IPS DF 6.9 (cell line): Measurements from ENCODE around the gene CDH11.

Experiments used
- DNase-seq: peaks from one replicate; pipeline ENCODE4 v3.0.0-alpha.2; 2013; ENCODE audit warnings: low read depth, low spot score
- H3K27ac ChIP-seq: one replicate; pipeline ENCODE4 v1.5.1; 2013; ENCODE audit warnings: low read length, control low read depth
- H3K27me3 ChIP-seq: 2 replicates; pipeline ENCODE4 v1.6.1; 2013; ENCODE audit warnings: mild to moderate bottlenecking, low read length; ENCODE audit not compliant: control insufficient read depth, insufficient read depth
- H3K36me3 ChIP-seq: 2 replicates; pipeline ENCODE4 v1.6.1; 2013; ENCODE audit warnings: low read length; ENCODE audit not compliant: control insufficient read depth, insufficient read depth
- H3K4me1 ChIP-seq: 2 replicates; pipeline ENCODE4 v1.6.1; 2013; ENCODE audit warnings: low read length; ENCODE audit not compliant: control insufficient read depth, insufficient read depth
- H3K4me3 ChIP-seq: 2 replicates; pipeline ENCODE4 v1.5.1; 2013; ENCODE audit warnings: mild to moderate bottlenecking, low read length
- H3K9me3 ChIP-seq: 2 replicates; pipeline ENCODE4 v1.6.1; 2013; ENCODE audit warnings: low read length, inconsistent platforms; ENCODE audit not compliant: control insufficient read depth, insufficient read depth
- WGBS: extraction: QIAGEN DNeasy Blood & Tissue Kit; methylation state at CpG from one replicate; pipeline ENCODE4 v1.1.7; 2013; ENCODE audit warnings: mixed read lengths, missing lambda C conversion rate; ENCODE audit not compliant: insufficient read length, insufficient coverage; 5-methylcytosine and 5-hydroxymethylcytosine counted together

Gene CDH11

GRCh38 chr16:65124596-65124995 is 2.7 kb upstream of the CDH11 start:
- H3K4me3 ChIP-seq, result no peak overlapping the region
- H3K27me3 ChIP-seq, result peaks cover 40% of the 10 kb centered on the region
- H3K9me3 ChIP-seq, result no peaks in the 10 kb centered on the region
- no peaks in the 10 kb centered on the region for H3K4me1 ChIP-seq
- no peaks in the 10 kb centered on the region for H3K36me3 ChIP-seq
- no CpG with 5 or more reads among the region's 2 CpGs for WGBS
- H3K27ac ChIP-seq, result no peak overlapping the region
- DNase-seq, result no peak

- Histone ChIP-seq H3K27me3 (peaks cover 40% of the 10 kb centered on the region), H3K9me3 (no peaks in the 10 kb centered on the region), H3K4me3 (no peak overlapping the region), H3K36me3 (no peaks in the 10 kb centered on the region), H3K4me1 (no peaks in the 10 kb centered on the region), H3K27ac (no peak overlapping the region)
- no peak for DNase-seq
- WGBS, result no CpG with 5 or more reads among the region's 7 CpGs
Observed at GRCh38 chr16:65124212-65124548, 2.3 kb upstream of the CDH11 start.

GRCh38 chr16:65123396-65124211 is 1.7 kb upstream of the CDH11 start:
- no peaks in the 10 kb centered on the region for H3K9me3 ChIP-seq
- DNase-seq, result no peak
- H3K4me3 ChIP-seq, result peak overlapping the region; percentile 49
- H3K27me3 ChIP-seq, result peaks cover 41% of the 10 kb centered on the region
- no peaks in the 10 kb centered on the region for H3K4me1 ChIP-seq
- H3K27ac ChIP-seq, result no peak overlapping the region
- WGBS, result no CpG with 5 or more reads among the region's 51 CpGs
- no peaks in the 10 kb centered on the region for H3K36me3 ChIP-seq

GRCh38 chr16:65122724-65123395 is 997 bp upstream of the CDH11 start:
- Histone ChIP-seq H3K27ac (no peak overlapping the region), H3K4me1 (no peaks in the 10 kb centered on the region), H3K9me3 (no peaks in the 10 kb centered on the region), H3K4me3 (peak overlapping the region; percentile 49; the same call in 1 of the 2 replicates), H3K36me3 (no peaks in the 10 kb centered on the region), H3K27me3 (peaks cover 41% of the 10 kb centered on the region)
- no peak for DNase-seq
- WGBS, result no CpG with 5 or more reads among the region's 48 CpGs

GRCh38 chr16:65120831-65121721 is 787 bp downstream of the CDH11 start:
- H3K4me3 ChIP-seq, result peak overlapping the region; percentile 49; the same call in 1 of the 2 replicates
- DNase-seq, result no peak

GRCh38 chr16:65120461-65120830 is 1.4 kb downstream of the CDH11 start:
- no peaks in the 10 kb centered on the region for H3K36me3 ChIP-seq
- no CpG with 5 or more reads among the region's 18 CpGs for WGBS
- peak overlapping the region; percentile 49; the same call in 1 of the 2 replicates for H3K4me3 ChIP-seq
- peaks cover 41% of the 10 kb centered on the region for H3K27me3 ChIP-seq
- no peaks in the 10 kb centered on the region for H3K4me1 ChIP-seq
- no peak for DNase-seq
- H3K27ac ChIP-seq, result no peak overlapping the region
- no peaks in the 10 kb centered on the region for H3K9me3 ChIP-seq

More at GRCh38 chr16:65120831-65121721, 787 bp downstream of the CDH11 start:
- Histone ChIP-seq H3K36me3 (no peaks in the 10 kb centered on the region), H3K27me3 (peaks cover 41% of the 10 kb centered on the region), H3K27ac (no peak overlapping the region), H3K4me1 (no peaks in the 10 kb centered on the region), H3K9me3 (no peaks in the 10 kb centered on the region)
- WGBS, result no CpG with 5 or more reads among the region's 68 CpGs

- no peak overlapping the region for H3K27ac ChIP-seq
- peaks cover 41% of the 10 kb centered on the region for H3K27me3 ChIP-seq
- H3K9me3 ChIP-seq, result no peaks in the 10 kb centered on the region
- no CpG with 5 or more reads among the region's 11 CpGs for WGBS
- H3K36me3 ChIP-seq, result no peaks in the 10 kb centered on the region
- DNase-seq, result no peak
- H3K4me1 ChIP-seq, result no peaks in the 10 kb centered on the region
- no peak overlapping the region; the same call in 1 of the 2 replicates for H3K4me3 ChIP-seq
Observed at GRCh38 chr16:65119901-65120401, 1.9 kb downstream of the CDH11 start.

- Histone ChIP-seq H3K4me3 (no peak overlapping the region), H3K27me3 (peaks cover 39% of the 10 kb centered on the region), H3K36me3 (no peaks in the 10 kb centered on the region), H3K4me1 (no peaks in the 10 kb centered on the region), H3K9me3 (no peaks in the 10 kb centered on the region), H3K27ac (no peak overlapping the region)
- no peak for DNase-seq
- WGBS, result no CpG with 5 or more reads among the region's 2 CpGs
Observed at GRCh38 chr16:65119435-65119834, 2.4 kb downstream of the CDH11 start.

- Histone ChIP-seq H3K4me3 (no peak overlapping the region), H3K36me3 (no peaks in the 10 kb centered on the region), H3K27me3 (peaks cover 34% of the 10 kb centered on the region), H3K4me1 (no peaks in the 10 kb centered on the region), H3K9me3 (no peaks in the 10 kb centered on the region), H3K27ac (no peak overlapping the region)
- no peak for DNase-seq
- no CpG with 5 or more reads among the region's 5 CpGs for WGBS
Observed at GRCh38 chr16:65118871-65119270, 3.0 kb downstream of the CDH11 start.

- WGBS, result no CpG with 5 or more reads among the region's 8 CpGs
- Histone ChIP-seq H3K36me3 (no peaks in the 10 kb centered on the region), H3K9me3 (no peaks in the 10 kb centered on the region), H3K4me3 (no peak overlapping the region), H3K27me3 (peaks cover 25% of the 10 kb centered on the region), H3K4me1 (no peaks in the 10 kb centered on the region), H3K27ac (no peak overlapping the region)
- no peak for DNase-seq
Observed at GRCh38 chr16:65117811-65118448, 3.9 kb downstream of the CDH11 start.
